GM21576 (cell line): ENCODE data around the gene TMPRSS6.

Experiments
- ATAC-seq: cut with Tn5 transposase; IDR thresholded peaks from one replicate; pipeline ENCODE4 v1.9.1; 2021; ENCODE audit warnings: mild to moderate bottlenecking, moderate library complexity; ENCODE audit not compliant: unreplicated experiment

Gene TMPRSS6

DNA sequence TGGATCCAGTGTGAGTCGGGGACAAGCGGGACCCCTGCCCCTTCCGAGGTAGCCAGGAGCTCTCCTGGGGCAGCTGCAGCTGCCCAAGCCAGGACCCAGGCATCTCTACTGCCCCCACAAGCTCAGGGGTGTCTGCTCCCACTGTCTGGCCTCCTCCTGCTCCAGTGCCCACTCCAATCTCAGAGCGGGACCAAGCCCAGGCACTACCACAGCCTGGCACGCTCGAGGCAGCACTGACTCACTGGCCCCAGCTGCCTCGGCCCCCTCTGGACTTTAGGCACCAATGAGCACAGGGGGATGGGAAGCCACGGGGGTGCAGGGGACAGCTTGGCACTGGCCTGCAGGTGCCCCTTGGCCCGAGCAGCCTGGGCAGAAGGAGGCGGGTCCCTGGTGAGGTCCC is 32.0 kb upstream of the TMPRSS6 start:
- ATAC-seq: no peak

- no peak for ATAC-seq
These were observed 31.3 kb upstream of the TMPRSS6 start for GRCh38 chr22:37140686-37141323.

DNA sequence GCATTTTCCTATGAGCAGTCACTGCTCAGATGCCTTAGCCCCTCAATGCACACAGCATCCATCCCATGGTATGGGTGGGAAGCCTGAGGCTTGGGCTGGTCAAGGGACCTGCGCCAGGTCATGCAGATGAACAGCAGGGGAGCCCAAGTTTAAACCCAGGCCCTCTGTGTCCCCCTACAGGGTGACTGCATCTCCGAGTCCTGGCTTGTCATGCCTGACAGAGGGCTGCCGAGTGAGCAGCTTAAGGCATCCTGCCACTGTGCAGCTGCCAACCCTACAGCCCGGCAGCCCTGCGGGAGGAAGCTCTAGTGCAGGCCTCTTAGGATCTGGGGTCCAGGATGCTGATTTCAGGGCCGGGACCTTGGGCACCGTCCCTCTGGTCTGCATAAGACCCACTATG is 30.2 kb upstream of the TMPRSS6 start:
- ATAC-seq: no peak

DNA sequence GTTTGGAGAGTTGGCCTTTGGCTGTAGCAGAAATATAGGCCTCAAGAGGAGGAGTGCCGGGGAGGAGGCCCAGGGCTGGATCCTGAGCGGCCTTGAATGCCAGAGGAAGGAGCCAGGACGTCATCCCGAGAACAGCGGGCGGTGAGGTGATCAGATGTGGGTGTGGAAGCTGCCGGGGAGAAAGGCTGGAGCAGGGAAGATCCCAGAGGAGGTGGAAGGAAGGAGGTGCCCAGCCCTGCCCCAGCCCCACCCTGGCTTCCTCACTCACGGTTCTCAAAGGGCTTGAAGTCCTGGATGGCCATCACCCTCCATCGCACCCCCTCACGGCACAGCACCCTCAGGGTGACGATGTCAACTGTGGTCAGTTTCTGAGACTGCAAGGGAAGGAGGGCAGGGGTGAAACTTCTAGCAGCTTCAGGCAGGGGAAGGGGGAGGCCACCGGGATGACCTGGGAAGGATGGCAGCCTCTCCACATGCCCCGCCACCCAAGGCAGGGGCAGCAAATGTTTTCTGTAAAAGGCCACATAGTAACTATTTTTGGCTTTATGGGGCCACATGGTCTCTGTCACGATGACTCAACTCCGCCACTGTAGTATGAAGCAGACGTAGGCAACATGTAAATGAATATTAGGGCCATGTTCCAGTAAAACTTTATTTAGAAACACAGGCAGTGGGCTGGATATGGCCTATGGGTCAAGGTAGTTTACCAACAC is 29.5 kb upstream of the TMPRSS6 start:
- no peak for ATAC-seq

GRCh38 chr22:37137903-37138665 is 28.6 kb upstream of the TMPRSS6 start:
- no peak for ATAC-seq

GRCh38 chr22:37137131-37137530 is 27.6 kb upstream of the TMPRSS6 start:
- no peak for ATAC-seq

DNA sequence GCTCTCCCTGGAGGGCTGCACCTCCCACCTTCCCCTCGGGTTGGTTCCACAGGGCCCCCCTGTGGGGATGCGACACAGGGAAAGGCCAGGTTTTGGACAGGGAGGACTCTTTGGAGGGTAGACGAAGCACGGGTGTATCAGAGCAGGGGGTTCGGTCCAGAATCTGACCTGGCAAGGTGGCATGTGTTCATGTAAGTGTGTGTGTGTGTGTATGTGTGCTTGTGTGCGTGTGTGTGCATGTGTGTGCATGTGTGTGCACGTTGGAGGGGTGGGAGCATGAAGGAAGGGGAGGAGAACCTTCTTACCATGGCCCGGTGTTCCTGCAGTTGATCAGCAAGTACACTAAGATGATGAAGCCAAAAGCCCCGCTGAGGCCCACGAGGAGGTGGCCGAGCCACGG is 25.5 kb upstream of the TMPRSS6 start:
- no peak for ATAC-seq

GRCh38 chr22:37133304-37134018 is 23.9 kb upstream of the TMPRSS6 start:
- ATAC-seq: no peak

GRCh38 chr22:37132773-37133172 is 23.3 kb upstream of the TMPRSS6 start:
- ATAC-seq: no peak

DNA sequence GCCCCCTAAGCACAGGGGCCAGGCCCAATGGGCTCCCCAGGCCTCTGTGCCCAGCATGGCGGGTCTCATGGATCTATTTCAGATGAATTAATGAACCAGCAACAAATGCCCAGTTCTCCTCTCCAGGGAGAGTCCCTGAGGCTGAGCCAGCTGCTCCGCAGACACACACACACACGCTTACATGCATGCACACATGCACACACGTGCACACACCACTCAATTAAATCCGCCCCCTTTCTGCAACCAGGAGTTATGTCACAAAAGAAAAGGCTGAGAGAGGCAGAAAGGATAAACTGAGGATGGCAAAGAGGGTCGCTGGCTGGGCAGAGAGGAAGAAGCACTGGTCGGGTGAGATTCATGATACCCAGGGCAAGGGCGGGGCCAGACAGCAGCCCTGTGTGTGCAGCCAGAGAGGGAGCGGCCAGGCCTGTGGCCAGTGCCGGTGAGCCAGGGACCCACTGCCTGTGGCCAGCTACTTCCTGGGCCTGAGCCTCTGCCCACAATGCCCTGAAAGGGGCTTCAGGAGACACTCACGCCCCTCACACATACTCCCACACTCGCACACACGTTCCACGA is 20.4 kb upstream of the TMPRSS6 start:
- no peak for ATAC-seq

DNA sequence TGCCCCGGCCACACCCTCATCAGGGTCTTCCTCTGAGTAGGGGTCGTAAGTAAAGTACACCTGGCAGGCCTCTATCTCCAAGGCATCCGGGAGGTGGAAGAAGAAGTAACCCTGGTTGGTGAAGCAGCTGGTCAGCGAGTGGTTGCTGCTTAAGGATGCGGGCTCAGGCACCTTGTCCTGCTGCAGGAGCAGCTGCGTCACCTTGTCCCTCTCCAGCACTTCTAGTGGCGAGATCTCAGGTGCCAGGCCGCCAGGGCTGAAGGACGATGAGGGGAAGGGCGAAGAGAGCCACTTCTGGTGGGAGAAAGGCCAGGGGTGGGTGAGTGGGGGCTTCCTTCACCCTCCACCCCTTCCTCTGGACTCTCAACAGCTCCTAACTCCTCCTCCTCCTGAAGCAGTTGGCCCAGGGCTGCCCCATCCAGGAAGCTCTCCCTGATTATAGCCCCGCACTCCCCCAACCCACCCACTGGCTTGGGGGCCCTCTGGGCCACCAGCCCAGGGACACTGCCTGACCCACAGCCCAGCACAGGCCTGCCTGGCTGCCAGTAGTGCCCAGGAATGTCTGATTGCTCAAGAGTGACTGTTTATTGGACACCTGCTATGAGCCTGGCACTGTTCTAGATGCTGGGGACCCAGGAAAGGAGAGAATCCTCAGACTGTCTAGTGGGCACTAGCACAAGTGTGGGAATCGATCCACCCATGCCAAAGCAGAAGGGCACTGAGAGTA is 19.2 kb upstream of the TMPRSS6 start:
- no peak for ATAC-seq

- ATAC-seq: no peak
These were observed 17.9 kb upstream of the TMPRSS6 start for GRCh38 chr22:37127350-37127878.

DNA sequence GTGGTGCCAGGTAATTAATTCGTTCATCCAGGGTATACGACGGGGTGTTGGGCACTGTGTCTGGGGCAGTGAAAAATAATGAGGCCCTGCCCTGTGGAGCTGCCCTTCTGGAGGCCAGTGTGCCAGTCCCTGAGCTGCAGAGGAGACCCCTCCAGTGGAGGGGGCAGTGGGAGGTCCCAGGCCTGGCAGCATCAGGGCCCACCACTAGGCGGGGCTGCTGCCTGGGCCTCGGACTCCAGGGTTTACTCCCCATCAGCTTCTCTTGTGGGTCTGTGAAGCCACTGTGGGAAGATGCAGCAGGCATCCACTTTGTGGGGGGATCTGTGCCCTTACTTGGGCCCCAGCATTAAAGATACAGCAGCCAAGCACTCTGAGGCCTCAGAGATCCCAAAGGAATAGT is 17.4 kb upstream of the TMPRSS6 start:
- ATAC-seq: no peak

- no peak for ATAC-seq
These were observed 16.9 kb upstream of the TMPRSS6 start for GRCh38 chr22:37126383-37126782.

DNA sequence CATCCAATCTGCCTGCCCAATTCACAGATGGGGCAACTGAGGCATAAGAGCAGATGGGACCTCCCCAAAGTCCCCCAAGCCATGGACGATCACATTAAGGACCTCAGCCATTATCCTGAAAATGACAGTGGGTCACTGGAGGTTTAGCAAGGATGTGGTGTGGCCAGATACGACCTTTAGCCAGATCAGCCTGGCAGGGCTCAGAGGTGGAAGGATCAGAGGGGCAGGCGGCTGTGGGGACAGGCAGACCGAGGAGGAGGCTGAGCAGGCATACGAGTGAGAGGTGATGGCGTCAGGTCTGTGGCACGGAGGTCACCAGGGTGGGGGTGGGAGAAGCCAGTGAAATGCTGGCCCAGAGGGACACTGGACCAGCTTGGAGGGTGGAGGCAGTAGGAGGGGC is 14.1 kb upstream of the TMPRSS6 start:
- ATAC-seq: no peak

DNA sequence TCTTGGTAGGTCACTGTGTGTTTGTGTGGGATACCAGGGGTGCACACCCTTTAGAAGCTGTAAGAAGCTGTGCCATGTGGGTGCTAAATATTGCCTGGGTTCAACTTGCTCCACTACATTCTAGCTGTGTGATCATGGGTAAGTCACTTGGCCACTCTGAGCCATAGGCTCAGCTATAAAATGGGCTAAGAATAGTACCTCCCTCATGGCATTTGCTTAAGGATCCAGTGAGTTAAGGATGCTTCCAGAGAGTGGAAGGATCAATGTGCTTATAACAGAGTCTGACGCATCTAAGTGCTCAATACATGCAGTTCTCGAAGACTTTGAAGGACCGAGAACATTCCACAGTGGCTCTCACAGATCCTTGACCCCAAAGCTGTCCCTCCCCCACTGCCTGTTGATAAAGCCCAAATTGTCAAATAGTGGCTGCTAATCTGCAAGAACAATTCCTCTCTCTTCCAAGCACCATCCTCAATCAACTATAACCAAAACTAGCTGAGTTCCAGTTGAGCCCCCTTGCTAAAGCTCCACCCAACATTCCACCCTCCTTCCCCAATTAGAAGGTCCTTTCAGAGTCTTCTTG is 13.2 kb upstream of the TMPRSS6 start:
- ATAC-seq: no peak

DNA sequence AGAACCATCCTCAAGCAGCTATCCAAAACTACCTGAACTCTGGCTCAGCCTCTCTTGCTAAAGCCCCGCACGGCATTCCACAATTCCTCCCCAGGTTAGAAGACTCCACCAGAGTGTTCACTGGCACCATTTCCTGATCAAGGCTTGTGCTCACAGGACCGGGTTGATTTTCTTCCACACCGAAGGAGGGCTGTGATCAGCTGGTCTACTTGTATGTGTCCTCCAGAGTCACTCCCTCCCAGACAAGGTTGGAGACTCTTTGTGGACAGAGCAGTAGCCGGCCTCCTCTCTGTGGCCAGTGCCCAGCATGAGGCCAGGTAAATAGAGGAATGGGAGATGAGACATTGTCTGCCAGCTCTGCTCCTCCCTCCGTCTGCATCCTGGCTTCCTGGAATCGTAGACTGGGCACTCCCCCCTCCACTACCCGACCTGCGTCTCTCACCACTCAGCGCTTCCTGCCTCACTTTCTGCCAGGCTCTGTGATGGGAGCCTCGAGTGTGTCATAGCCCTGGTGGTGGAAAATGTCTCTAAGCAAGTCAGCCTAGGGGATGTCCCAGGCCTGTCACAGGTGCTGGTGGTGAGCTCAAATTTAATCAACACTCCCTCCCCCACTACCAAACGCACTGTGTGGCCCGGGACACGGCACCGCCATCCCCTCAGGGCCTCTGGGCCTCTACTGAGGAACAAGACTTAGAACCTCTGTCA is 12.5 kb upstream of the TMPRSS6 start:
- peak; percentile 78 for ATAC-seq

- ATAC-seq: no peak
These were observed 11.2 kb upstream of the TMPRSS6 start for GRCh38 chr22:37120569-37121340.
